Activated CD4-positive, alpha-beta T cell treated with anti-CD3 and anti-CD28 coated beads for 4 hours (primary cell): ENCODE data around the gene RPUSD2.
"Not testable (repeated sequence)": the region's sequence is repeated elsewhere in the genome, so short reads cannot be mapped to it uniquely, and the experiment has no call there.

Experiments
- DNase-seq, 2 donors: peaks; one replicate each; pipeline ENCODE4 v3.0.0-alpha.2; 2020

Gene RPUSD2

DNA sequence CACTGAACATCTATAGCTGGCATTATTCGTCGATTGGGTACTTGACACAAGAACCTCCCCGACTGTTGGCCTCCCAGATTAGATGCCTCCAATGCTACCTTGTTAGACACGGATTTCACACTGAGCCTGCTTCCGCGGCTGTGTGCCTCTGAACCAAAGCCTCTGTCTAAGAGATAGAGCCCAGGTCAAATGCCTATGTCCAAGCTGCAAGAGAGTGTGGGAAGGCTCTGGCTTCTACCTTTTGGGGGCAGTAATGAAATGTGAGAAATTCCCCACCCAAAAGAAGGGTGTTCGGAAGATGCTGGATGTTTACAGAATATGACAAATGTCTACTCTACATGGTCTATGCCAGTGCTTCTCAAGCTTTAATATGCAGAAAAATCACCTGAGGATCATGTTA lies 2.0 kb upstream of the RPUSD2 start:
- DNase-seq, result no peak

GRCh38 chr15:40575113-40575512 lies 6.0 kb downstream of the RPUSD2 start:
- DNase-seq, result no peak

- DNase-seq, result not testable (repeated sequence)
Measured at GRCh38 chr15:40576914-40577313, 7.8 kb downstream of the RPUSD2 start.

- DNase-seq, result no peak
Measured at GRCh38 chr15:40578892-40579291, 9.8 kb downstream of the RPUSD2 start.

DNA sequence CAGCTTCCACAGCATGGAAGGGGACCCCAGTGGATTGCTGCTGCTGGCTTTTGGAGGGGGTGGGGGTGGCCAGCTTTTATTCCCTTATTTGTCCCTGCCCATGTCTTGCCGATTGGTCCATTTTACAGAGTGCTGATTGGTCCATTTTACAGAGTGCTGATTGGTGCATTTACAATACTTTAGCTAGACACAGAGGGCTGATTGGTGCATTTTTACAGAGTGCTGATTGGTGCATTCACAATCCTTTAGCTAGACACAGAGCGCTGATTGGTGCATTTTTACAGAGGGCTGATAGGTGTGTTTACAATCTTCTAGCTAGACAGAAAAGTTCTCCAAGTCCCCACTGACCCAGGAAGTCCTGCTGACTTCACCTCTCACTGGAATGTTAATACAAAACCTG lies 12.7 kb downstream of the RPUSD2 start:
- DNase-seq, result not testable (repeated sequence)

DNA sequence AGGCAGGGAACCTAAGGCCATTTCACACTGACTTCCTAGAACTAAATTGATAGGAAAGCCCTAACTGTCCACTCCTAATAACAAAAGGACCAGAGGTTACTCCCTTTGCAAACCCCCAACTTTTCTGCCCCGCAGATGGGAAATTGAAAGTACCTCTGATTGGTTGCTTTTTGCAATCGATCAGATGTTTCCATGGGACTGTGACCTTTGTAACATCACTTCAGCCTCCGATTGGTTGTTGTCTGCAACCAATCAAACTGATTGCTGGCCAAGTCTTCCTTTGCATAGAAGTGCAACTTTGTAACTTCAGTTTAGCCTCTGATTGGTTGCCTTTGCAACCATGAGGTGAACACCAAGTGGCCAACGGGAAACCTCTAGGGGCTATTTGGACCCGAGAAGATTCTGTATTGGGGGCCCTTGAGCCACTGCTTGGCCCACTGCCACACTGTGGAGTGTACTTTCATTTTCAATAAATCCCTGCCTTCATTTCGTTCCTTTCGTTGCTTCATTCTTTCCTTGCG lies 13.7 kb downstream of the RPUSD2 start:
- no peak for DNase-seq

DNA sequence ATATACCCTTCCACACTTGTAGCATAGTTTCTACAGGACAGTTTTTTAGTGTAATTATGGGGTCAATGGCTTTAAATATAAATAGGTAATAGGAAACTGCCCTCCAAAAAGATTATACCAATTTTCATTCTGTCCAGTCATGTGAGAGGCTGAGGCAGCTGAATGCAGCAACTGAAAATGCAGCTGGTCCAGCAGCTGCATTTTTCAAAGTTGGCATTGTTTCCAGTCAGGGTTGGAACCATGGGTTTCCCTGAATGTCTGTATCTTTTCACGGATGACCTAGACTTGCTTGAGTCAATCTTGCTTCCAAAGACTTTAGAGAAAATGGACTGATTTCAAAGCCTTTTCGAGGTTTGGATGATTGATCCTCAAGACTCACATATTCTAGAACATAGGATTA lies 15.1 kb downstream of the RPUSD2 start:
- no peak for DNase-seq

DNA sequence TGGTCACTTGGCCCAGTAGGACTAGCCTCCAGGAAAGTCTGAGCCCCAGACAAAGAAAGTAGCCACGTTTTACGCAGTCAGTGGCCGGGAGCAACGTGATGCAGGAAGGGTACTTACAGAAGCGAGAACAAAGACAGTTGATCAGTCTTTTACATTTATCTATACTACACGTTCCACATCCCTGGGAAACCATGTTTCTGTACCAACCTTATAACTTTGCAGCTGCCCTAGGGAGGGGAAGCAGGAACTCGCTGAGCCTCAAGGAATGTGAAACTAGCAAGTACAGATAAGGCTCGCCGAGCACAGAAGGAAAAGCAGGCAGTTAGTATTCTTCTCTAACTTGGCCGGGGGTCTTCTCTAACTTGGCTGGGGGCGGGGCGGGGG lies 21.6 kb downstream of the RPUSD2 start:
- no peak for DNase-seq

GRCh38 chr15:40591389-40591788 lies 22.3 kb downstream of the RPUSD2 start:
- no peak for DNase-seq

DNA sequence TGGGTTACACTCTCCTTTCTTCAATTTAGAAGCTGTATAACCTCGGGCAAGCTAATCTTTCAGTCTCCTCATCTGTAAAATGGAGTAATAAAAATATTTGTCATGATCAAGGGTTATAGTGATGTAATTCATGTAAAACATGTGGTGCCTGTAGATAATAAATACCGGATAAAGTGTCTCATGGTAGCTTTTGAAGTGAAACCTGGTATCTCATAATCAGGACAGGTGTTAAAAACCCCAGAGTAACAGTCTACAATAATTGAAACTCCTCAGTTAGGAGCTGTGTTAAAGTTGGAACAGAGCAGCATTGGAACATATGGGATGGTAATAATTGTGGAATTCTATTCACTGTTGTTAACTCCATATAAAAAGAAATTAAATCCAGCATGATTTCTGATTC lies 24.1 kb downstream of the RPUSD2 start:
- no peak for DNase-seq

DNA sequence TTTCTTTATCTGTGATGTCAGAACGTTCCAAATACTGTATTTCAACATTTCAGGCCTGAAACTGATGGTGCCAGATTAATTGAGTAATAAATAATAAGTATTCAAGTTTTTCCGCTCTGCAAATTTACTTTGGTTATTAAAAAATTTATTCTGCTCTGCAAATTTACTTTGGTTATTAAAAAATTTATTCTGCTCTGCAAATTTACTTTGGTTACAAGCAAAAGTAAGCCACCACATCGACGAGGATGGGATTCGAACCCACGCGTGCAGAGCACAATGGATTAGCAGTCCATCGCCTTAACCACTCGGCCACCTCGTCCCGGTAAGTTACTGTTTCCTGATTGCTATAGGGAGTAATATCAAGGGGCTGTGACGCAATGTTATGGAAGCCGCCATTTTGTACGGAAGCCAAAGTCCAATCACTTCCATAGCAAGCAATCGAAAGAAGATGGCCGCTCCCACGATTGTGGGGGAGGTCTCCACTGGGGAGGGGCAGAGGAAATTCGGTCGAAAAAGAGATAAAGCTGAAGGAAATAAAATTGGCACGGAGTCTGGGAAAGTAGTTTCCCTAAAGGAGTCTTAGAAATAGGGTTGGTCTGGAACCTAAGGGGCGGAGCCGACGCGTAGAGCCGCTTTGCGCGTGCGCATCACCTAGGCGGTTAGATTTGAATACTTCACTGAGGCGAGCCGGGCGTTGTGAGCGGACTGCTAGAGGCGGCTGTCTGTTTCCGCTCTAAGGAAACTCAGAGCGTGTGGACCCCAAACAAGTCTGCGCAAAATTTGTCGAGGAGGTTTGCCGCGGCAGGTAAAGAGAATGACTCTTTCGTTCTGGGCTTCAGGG lies 24.7 kb downstream of the RPUSD2 start, which contains the start of gene KNL1:
Gene KNL1, plus strand, starts transcription at position 662 of the 841 bp plus-strand sequence. CDS start 8,683 bp downstream, outside the sequence.
- peak; percentile 85 to 86 for DNase-seq

DNA sequence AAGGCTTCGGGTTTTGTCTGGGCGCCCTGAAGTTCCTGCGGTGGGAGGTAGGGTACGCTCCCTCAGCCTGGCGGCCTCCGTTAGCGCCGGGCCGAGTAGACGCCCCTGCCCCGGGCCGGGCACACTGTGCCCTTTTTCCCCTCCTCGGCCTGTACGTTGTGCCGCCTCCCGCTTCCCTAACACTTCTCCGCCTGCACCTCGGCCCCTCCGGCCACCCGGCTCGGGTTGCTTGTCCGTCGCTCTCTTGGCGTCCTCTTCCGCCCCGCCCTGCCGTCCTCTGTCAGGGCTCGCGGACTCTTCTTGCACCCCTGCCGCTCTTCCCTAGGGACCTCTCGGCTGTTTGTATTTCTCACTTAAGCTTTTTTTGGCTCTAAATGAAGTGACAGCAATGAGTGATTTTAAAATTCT lies 25.3 kb downstream of the RPUSD2 start:
- DNase-seq, result no peak

DNA sequence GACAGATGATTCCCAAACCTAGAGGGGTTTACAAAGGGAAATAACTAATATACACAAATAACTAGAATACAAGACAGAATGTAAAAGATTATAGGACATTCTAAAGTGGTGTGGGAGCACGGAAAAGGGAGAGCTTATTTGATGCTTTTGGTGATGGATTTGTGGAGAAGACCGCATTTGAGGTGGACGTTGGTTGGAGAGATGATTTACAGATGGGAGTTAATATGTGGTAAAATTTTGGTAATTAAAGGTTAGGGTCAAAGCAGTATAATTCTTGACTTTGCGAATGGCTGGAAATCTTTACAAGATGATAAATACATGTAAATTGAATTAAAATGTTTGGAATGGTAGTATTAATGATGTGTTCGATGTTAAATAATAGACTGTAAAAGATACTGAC lies 26.1 kb downstream of the RPUSD2 start:
- DNase-seq, result no peak

GRCh38 chr15:40595773-40596172 lies 26.7 kb downstream of the RPUSD2 start:
- no peak for DNase-seq

DNA sequence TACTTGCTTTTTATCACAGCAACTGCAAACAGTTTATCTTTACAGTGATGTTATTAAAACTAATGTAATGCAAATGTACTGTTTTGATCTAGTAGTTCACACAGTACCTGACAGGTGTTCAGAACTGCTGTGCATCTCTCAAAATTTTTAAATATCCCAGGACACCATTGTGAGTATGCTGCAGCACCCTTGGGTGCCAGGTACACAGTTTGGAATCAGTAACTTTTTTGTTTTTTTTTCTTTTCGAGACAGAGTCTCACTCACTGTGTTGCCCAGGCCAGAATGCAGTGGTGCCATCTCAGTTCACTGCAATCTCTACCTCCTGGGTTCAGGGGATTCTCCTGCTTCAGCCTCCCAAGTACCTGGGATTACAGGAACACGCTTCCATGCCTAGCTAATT lies 27.9 kb downstream of the RPUSD2 start:
- DNase-seq, result no peak

GRCh38 chr15:40598126-40598525 lies 29.0 kb downstream of the RPUSD2 start:
- DNase-seq, result no peak

- DNase-seq, result no peak
Measured at GRCh38 chr15:40598672-40599071, 29.6 kb downstream of the RPUSD2 start.

DNA sequence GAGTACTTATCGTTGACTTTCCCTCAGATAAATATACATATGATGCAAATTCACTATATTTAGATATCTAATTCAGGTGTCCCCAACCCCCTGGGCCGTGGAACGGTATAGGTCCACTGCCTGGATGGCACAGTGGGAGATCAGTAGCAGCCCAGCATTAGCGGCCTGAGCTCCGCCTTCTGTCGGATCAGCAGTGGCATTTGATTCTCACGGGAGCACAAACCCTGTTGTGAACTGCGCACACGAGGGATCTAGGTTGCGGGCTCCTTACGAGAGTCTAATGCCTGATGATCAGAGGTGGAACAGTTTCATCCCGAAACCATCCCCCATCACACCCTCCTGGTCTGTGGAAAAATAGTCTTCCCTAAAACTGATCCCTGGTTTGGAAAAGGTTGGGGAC lies 31.9 kb downstream of the RPUSD2 start:
- no peak for DNase-seq

- DNase-seq, result no peak
Measured at GRCh38 chr15:40603935-40604334, 34.8 kb downstream of the RPUSD2 start.

GRCh38 chr15:40613080-40613479 lies 44.0 kb downstream of the RPUSD2 start:
- DNase-seq, result no peak

GRCh38 chr15:40618023-40618422 lies 48.9 kb downstream of the RPUSD2 start:
- no peak for DNase-seq

GRCh38 chr15:40618906-40619305 lies 49.8 kb downstream of the RPUSD2 start:
- DNase-seq, result no peak

DNA sequence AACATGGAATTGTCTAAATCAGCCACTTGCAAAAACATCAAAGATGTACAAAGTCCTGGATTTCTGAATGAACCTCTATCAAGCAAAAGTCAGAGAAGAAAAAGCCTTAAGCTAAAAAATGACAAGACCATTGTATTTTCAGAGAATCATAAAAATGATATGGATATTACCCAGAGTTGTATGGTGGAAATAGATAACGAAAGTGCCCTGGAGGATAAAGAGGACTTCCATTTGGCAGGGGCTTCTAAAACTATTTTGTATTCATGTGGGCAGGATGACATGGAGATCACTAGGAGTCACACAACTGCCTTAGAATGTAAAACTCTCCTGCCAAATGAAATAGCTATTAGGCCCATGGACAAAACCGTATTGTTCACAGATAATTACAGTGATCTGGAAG lies 54.3 kb downstream of the RPUSD2 start:
- DNase-seq, result no peak
